Upper lobe of right lung (tissue), 1 donor: ENCODE data around the gene PPT1. TPM values are rescaled to one million over a fixed set of nuclear protein-coding genes. Genes with fewer than 3 reads are reported as not detected.

Source experiments
- ATAC-seq: fragments of 200-7000 bp; cut with Tn5 transposase; one replicate; pipeline ENCODE4 v1.9.1; 2020; ENCODE audit warnings: mild to moderate bottlenecking, moderate library complexity
- DNase-seq: peaks from one replicate; pipeline ENCODE4 v3.0.0-alpha.2; 2020
- H3K27ac ChIP-seq: fragments of 200-600 bp; one replicate; pipeline ENCODE4 v1.8.0; 2022
- H3K27me3 ChIP-seq: fragments of 200-600 bp; one replicate; pipeline ENCODE4 v1.8.0; 2022; ENCODE audit warnings: mild to moderate bottlenecking
- H3K36me3 ChIP-seq: fragments of 200-600 bp; one replicate; pipeline ENCODE4 v1.8.0; 2022
- H3K4me1 ChIP-seq: fragments of 200-600 bp; one replicate; pipeline ENCODE4 v1.8.0; 2022
- H3K4me3 ChIP-seq: fragments of 200-600 bp; one replicate; pipeline ENCODE4 v1.8.0; 2022; ENCODE audit warnings: mild to moderate bottlenecking
- H3K9me3 ChIP-seq: fragments of 200-600 bp; one replicate; pipeline ENCODE4 v1.8.0; 2022
- CTCF ChIP-seq: fragments of 200-600 bp; IDR thresholded peaks from one replicate; pipeline ENCODE4 v1.8.0; 2022; ENCODE audit warnings: antibody characterized with exemption
- intact Hi-C: fragments of 100-400 bp; cut with DNase I; formaldehyde crosslinking; loops from one replicate; pipeline ENCODE4 v1.11.0; 2022
- total RNA-seq: library from RNA; stranded (reverse); fragmentation: NEBNext Ultra II Directional; extraction: Animal tissue kit (Norgen Biotek cat#: 25700); gene quantifications from one replicate; pipeline ENCODE4 v1.2.1, GENCODE V29; 2021
- donor health status: DM: no; HTN: yes; CAD: no; lungs with severe emphysema.

PPT1 gene
- total RNA-seq, 1 donor from 2014 or later = 166 TPM

GRCh38 chr1:40120128-40120527 is 23.1 kb upstream of the PPT1 start:
- DNase-seq (no peak), ATAC-seq (no peak)
- no peak overlapping the region for H3K4me3 ChIP-seq
- intact Hi-C loops = no loop called here
- no peak for TF ChIP-seq CTCF
- no peak overlapping the region for H3K27ac ChIP-seq
- no peaks in the 10 kb centered on the region for H3K9me3 ChIP-seq
- H3K36me3 ChIP-seq = no peaks in the 10 kb centered on the region
- no peaks in the 10 kb centered on the region for H3K27me3 ChIP-seq
- no peaks in the 10 kb centered on the region for H3K4me1 ChIP-seq

- H3K27ac ChIP-seq = no peak overlapping the region
- no peak overlapping the region for H3K4me3 ChIP-seq
- intact Hi-C loops = no loop called here
- no peaks in the 10 kb centered on the region for H3K36me3 ChIP-seq
- DNase-seq (no peak), ATAC-seq (no peak)
- no peaks in the 10 kb centered on the region for H3K4me1 ChIP-seq
- H3K9me3 ChIP-seq = no peaks in the 10 kb centered on the region
- H3K27me3 ChIP-seq = peaks cover 3% of the 10 kb centered on the region
- TF ChIP-seq CTCF = no peak
Measured at GRCh38 chr1:40114400-40114799, 17.3 kb upstream of the PPT1 start.

GRCh38 chr1:40110389-40110788 is 13.3 kb upstream of the PPT1 start:
- ATAC-seq (no peak), DNase-seq (no peak)
- TF ChIP-seq CTCF = no peak
- intact Hi-C loops = no loop called here
- Histone ChIP-seq H3K27me3 (peaks cover 3% of the 10 kb centered on the region), H3K4me3 (no peak overlapping the region), H3K27ac (no peak overlapping the region), H3K9me3 (no peaks in the 10 kb centered on the region), H3K4me1 (no peaks in the 10 kb centered on the region), H3K36me3 (no peaks in the 10 kb centered on the region)

GRCh38 chr1:40107290-40107959 is 10.4 kb upstream of the PPT1 start:
- ATAC-seq (peak; percentile 79), DNase-seq (no peak)
- Histone ChIP-seq H3K27me3 (peaks cover 3% of the 10 kb centered on the region), H3K9me3 (no peaks in the 10 kb centered on the region), H3K27ac (no peak overlapping the region), H3K4me1 (no peaks in the 10 kb centered on the region), H3K36me3 (no peaks in the 10 kb centered on the region), H3K4me3 (no peak overlapping the region)
- intact Hi-C loops = no loop called here
- TF ChIP-seq CTCF = no peak

- H3K4me3 ChIP-seq = no peak overlapping the region
- no peaks in the 10 kb centered on the region for H3K4me1 ChIP-seq
- no peak for ATAC-seq
- H3K27ac ChIP-seq = no peak overlapping the region
- no peak for TF ChIP-seq CTCF
- H3K36me3 ChIP-seq = no peaks in the 10 kb centered on the region
- DNase-seq = no peak
- H3K27me3 ChIP-seq = no peaks in the 10 kb centered on the region
- intact Hi-C loops = no loop called here
- no peaks in the 10 kb centered on the region for H3K9me3 ChIP-seq
Measured at GRCh38 chr1:40105028-40105427, 8.0 kb upstream of the PPT1 start.

- ATAC-seq (no peak), DNase-seq (no peak)
- no peaks in the 10 kb centered on the region for H3K36me3 ChIP-seq
- TF ChIP-seq CTCF = no peak
- H3K27ac ChIP-seq = no peak overlapping the region
- intact Hi-C loops = no loop called here
- no peaks in the 10 kb centered on the region for H3K4me1 ChIP-seq
- H3K4me3 ChIP-seq = no peak overlapping the region
- H3K9me3 ChIP-seq = no peaks in the 10 kb centered on the region
- no peaks in the 10 kb centered on the region for H3K27me3 ChIP-seq
Measured at GRCh38 chr1:40102896-40103295, 5.8 kb upstream of the PPT1 start.
